ENCODE data around the gene TYW1.
"Not testable (repeated sequence)": the region's sequence is repeated elsewhere in the genome, so short reads cannot be mapped to it uniquely, and the experiment has no call there.

TYW1 gene

DNA sequence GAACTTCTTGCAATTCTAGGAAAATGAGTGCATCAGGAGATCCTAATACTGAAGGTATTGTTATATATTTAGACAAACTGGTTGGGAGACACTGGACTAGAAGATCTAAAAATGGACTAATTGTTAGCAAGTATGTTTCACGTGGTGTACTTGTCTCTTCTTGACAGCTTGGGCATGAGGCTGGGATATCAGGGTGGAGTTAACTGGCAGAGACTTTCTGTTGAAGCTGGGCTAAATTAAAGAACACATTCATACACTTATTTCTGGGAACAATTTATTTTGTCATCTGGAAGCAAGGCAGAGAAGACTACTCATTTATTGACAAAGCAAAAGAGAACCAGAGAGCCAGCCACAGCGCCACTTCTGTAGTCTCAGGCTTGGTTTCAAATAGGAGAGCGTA is 25.9 kb downstream of the TYW1 start:
- no peak for FAIRE-seq
- TF ChIP-seq, protein P1, sequence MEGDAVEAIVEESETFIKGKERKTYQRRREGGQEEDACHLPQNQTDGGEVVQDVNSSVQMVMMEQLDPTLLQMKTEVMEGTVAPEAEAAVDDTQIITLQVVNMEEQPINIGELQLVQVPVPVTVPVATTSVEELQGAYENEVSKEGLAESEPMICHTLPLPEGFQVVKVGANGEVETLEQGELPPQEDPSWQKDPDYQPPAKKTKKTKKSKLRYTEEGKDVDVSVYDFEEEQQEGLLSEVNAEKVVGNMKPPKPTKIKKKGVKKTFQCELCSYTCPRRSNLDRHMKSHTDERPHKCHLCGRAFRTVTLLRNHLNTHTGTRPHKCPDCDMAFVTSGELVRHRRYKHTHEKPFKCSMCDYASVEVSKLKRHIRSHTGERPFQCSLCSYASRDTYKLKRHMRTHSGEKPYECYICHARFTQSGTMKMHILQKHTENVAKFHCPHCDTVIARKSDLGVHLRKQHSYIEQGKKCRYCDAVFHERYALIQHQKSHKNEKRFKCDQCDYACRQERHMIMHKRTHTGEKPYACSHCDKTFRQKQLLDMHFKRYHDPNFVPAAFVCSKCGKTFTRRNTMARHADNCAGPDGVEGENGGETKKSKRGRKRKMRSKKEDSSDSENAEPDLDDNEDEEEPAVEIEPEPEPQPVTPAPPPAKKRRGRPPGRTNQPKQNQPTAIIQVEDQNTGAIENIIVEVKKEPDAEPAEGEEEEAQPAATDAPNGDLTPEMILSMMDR (IDR thresholded peaks at IDR 0.05; ENCODE audit: insufficient read depth, missing control alignments), result no peak
- DNase-seq (ENCODE audit: insufficient read length, low spot score), result no peak

GRCh38 chr7:67025459-67025858 is 28.8 kb downstream of the TYW1 start:
- DNase-seq (ENCODE audit: insufficient read length, low spot score); FAIRE-seq: not testable (repeated sequence)

DNA sequence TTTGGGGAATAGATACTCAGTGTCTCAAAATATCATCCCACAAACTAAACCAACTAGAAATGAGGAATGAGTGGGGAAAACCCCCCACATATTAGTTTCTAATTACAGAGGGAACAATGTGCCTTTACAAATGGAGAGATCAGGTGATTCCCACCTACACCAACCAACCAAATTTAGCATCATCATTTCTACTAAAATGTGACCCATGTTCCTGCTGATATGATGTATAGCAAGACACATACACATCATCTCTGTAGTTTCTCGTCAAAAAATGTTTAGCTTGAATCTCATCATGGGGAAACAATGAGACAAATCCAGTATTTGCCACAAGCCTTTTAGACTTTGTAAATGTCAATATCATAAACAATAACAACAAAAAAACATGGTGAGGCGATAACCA is 35.1 kb downstream of the TYW1 start:
- FAIRE-seq, result peak; percentile 35

GRCh38 chr7:67033251-67033650 is 36.6 kb downstream of the TYW1 start:
- FAIRE-seq (no peak), DNase-seq (ENCODE audit: insufficient read length, low spot score) (no peak)
- TF ChIP-seq, protein P1 (IDR thresholded peaks at IDR 0.05; ENCODE audit: insufficient read depth, missing control alignments), result no peak

More for the DNA sequence above, 35.1 kb downstream of the TYW1 start:
- not testable (repeated sequence) for DNase-seq (ENCODE audit: insufficient read length, low spot score)

DNA sequence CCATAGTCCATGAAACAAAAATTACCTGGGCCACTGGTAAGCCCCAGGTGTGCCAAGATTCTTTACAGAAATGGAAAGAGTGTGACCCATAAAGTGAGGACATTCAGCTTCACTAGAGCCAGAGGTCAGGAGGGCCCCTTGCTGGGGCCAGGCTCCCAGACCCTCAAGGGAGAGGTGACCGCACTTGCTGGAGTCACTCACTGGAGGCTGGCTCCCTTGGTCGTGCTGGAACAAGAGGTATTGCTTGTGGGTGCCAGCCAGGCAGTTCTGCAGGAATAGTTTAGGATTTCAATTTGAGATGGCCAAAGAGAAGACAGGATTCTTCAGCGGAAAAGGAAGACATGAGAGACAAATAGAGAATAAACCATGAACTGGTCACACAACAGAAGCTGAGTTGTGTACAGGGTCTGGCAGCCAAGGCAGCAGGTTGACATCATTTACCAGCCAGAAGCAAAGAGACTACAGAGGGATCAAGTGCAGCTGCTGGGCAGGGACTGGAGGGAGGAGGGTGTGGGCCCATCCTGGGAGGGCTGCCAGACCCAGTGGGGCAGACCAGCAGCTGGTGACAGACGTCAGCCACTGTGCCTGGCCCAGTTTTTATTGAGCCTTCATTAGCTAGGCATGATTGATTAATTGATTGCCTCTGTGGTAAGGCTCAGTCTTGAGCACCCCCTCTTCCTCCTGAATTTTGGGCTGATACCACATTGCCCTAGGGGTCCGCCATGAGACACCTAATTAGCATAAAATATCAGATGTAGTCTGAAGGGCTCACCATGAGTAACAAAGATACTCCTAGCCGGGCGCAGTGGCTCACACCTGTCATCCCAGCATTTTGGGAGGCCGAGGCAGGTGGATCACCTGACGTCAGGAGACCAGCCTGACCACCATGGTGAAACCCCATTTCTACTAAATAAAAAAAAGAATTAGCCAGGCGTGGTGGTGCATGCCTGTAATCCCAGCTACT is 40.1 kb downstream of the TYW1 start:
- DNase-seq (ENCODE audit: insufficient read length, low spot score); FAIRE-seq: not testable (repeated sequence)

DNA sequence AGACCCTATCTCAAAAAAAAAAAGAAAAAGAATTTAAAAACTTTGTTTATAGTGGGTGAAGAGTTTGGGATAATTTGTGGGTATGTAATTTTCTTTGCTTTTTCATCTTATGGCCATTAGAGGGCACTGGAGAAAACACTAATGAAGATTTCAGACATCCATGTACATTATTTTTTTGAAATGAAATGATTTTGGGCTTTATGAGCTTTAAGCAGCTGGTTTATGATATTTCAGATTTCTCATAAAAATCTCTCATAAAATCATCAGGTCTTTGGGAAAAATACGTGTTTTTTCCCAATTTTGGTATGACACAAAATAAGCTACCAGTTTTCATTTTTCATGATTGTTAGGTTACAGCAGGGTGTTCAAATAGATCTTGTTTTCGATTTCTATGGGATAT is 44.2 kb downstream of the TYW1 start:
- TF ChIP-seq, protein P1 (IDR thresholded peaks at IDR 0.05; ENCODE audit: insufficient read depth, missing control alignments), result peak; percentile 22
- FAIRE-seq, result peak; percentile 89
- not testable (repeated sequence) for DNase-seq (ENCODE audit: insufficient read length, low spot score)

- peak; percentile 64 for FAIRE-seq
- DNase-seq (ENCODE audit: insufficient read length, low spot score), result not testable (repeated sequence)
Observed at GRCh38 chr7:67042781-67043558, 46.3 kb downstream of the TYW1 start.

DNA sequence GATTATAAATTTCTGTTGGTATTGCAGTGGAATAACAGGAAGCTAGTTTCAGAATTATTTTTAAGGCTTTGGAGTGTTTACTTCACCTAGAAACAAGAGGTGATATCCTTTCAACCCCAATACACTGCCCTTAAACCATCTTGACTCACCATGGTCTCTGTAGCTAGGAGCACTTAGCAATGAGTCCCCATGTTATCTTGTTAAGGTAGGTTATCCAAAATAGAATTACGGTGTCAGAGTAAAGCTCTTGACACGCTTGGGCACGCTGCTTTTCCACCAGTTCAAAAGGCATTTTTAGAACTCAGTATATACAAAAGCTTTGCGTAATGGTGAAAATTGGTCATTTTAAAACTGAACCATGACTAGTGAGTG is 46.9 kb downstream of the TYW1 start:
- not testable (repeated sequence) for FAIRE-seq; DNase-seq (ENCODE audit: insufficient read length, low spot score)

- TF ChIP-seq, protein P1 (IDR thresholded peaks at IDR 0.05; ENCODE audit: insufficient read depth, missing control alignments), result no peak
- DNase-seq (ENCODE audit: insufficient read length, low spot score) (no peak), FAIRE-seq (no peak)
Observed at GRCh38 chr7:67045496-67045995, 48.9 kb downstream of the TYW1 start.

DNA sequence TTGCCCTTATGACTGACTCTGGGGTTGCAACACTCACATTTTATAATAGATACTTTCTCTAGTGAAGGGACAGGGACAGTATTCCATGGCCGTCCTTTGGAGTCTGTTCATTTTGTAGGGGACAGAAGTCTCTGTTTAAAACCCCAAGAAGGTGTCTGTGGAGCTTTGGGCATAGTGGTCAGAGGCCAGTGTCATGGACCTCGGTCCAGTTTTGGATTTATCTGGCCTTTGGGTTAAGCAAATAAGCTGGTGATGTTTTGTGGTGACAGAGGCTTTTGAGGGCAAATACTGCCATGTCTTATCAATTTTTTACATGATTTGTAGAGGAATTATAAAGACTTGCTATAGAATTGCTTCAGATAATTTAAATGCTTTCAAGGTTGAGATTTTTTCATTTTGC is 50.2 kb downstream of the TYW1 start:
- FAIRE-seq; DNase-seq (ENCODE audit: insufficient read length, low spot score): not testable (repeated sequence)

GRCh38 chr7:67049908-67050307 is 53.3 kb downstream of the TYW1 start:
- not testable (repeated sequence) for FAIRE-seq; DNase-seq (ENCODE audit: insufficient read length, low spot score)

DNA sequence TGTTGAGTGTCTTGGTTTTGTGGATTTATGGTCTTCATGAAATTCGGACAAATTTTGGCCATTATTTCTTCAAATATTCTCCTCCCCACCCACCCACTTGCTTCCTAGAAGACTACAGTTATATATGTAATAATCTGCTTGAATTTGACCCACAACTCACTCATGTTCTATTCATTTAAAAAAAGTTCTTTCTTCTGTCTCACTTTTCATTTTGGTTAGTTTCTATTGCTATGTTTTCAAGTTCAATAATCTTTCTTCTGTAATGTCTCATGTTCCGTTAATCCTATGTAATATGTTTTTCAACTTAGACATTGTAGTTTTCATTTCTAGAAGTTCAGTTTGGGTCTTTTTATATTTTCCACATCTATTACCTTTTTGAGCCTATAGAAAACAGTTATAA is 55.5 kb downstream of the TYW1 start:
- not testable (repeated sequence) for FAIRE-seq

More for the DNA sequence above, 55.5 kb downstream of the TYW1 start:
- not testable (repeated sequence) for DNase-seq (ENCODE audit: insufficient read length, low spot score)
